ENCODE data around the gene ENPP5.
A peak's percentile ranks its signal among the peaks of the same experiment; 100 is the strongest.

The ENPP5 gene

GRCh38 chr6:46203391-46204177 is 32.8 kb upstream of the ENPP5 start:
- no peak for TF ChIP-seq CTCF (IDR thresholded peaks at IDR 0.05; ENCODE audit: insufficient read depth, low read depth, low read length, missing control alignments)
- no peak for DNase-seq (ENCODE audit: low read depth)
- no peak overlapping the region for H3K4me3 ChIP-seq (ENCODE audit: low read length)

- no peak for TF ChIP-seq CTCF (IDR thresholded peaks at IDR 0.05; ENCODE audit: insufficient read depth, low read depth, low read length, missing control alignments)
- DNase-seq (ENCODE audit: low read depth) = no peak
These were observed 30.9 kb upstream of the ENPP5 start for GRCh38 chr6:46201702-46202101.

GRCh38 chr6:46199387-46199786 is 28.6 kb upstream of the ENPP5 start:
- DNase-seq (ENCODE audit: low read depth) = peak; percentile 7
- H3K4me3 ChIP-seq (ENCODE audit: low read length) = no peak overlapping the region
- no peak for TF ChIP-seq CTCF (IDR thresholded peaks at IDR 0.05; ENCODE audit: insufficient read depth, low read depth, low read length, missing control alignments)

More at GRCh38 chr6:46201702-46202101, 30.9 kb upstream of the ENPP5 start:
- H3K4me3 ChIP-seq (ENCODE audit: low read length) = no peak overlapping the region

GRCh38 chr6:46191961-46192360 is 21.2 kb upstream of the ENPP5 start:
- no peak for TF ChIP-seq CTCF (IDR thresholded peaks at IDR 0.05; ENCODE audit: insufficient read depth, low read depth, low read length, missing control alignments)
- H3K4me3 ChIP-seq (ENCODE audit: low read length) = no peak overlapping the region
- DNase-seq (ENCODE audit: low read depth) = peak; percentile 17

GRCh38 chr6:46190889-46191288 is 20.1 kb upstream of the ENPP5 start:
- no peak for DNase-seq (ENCODE audit: low read depth)
- no peak overlapping the region for H3K4me3 ChIP-seq (ENCODE audit: low read length)
- TF ChIP-seq CTCF (IDR thresholded peaks at IDR 0.05; ENCODE audit: insufficient read depth, low read depth, low read length, missing control alignments) = no peak

GRCh38 chr6:46189726-46190125 is 18.9 kb upstream of the ENPP5 start:
- no peak overlapping the region for H3K4me3 ChIP-seq (ENCODE audit: low read length)
- DNase-seq (ENCODE audit: low read depth) = no peak
- TF ChIP-seq CTCF (IDR thresholded peaks at IDR 0.05; ENCODE audit: insufficient read depth, low read depth, low read length, missing control alignments) = no peak

GRCh38 chr6:46186583-46186982 is 15.8 kb upstream of the ENPP5 start:
- no peak for TF ChIP-seq CTCF (IDR thresholded peaks at IDR 0.05; ENCODE audit: insufficient read depth, low read depth, low read length, missing control alignments)
- no peak for DNase-seq (ENCODE audit: low read depth)
- no peak overlapping the region for H3K4me3 ChIP-seq (ENCODE audit: low read length)

Data from epithelial cell of esophagus (primary cell).